DMS114 treated with DMSO at 0.1 percent for 48 hours (cell line): Measurements from ENCODE around the gene OFD1.
"Not testable (repeated sequence)": the region's sequence is repeated elsewhere in the genome, so short reads cannot be mapped to it uniquely, and the experiment has no call there.

Source experiments
- DNase-seq: peaks from one replicate; lab custom pipeline; 2025; ENCODE audit not compliant: unreplicated experiment; lab: John Stamatoyannopoulos, UW

Gene OFD1

DNA sequence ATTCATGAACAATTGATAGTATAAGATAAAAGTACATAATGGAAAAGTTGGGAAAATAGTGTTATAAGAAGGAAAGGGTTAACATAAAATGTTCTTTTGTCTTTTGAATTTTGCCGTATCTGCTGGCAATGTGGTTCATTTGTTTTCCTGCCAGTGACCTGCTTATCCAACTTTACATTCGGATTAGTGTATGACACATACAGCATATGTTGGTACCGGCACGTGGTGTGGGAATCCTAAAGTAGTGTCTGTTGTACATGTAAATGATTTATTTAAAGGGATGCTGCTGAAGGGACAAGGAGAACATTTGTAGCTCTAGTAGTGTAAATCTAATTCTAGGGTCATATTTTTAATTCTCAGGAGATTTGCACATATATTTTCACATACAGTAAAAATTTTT, 34.2 kb upstream of the OFD1 start:
- DNase-seq = no peak

DNA sequence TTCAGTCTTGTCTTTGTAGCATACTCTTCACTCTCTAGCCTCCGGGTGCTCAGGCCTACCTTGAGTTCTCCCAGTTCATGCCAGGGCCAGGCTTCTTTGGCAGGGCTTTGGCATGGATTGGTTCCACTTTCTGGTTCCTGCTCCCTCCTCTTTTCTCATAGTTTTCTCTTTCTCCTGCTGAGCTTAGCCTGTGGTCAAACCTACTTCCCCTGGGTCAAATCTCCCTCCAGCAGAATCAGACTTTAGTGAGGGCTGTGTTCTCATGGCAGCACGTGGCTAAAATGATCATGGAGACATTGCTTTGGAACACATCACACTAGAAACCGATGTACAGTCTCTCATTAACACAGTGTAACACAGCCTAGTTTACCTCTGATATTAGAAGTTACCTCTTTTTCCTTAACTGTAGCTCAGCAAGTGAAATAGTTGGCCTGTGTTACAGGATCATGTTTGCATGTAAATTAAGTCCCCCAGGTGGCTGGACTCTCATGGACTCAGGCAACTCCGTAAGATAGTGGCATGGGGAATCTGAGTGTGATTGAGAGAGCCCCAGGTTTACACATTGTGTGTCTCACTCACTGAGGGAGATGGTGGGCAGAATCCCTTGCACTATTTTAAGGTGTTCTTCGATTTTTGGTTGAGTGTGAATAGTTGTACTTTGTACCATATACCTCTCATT, 32.3 kb upstream of the OFD1 start:
- no peak for DNase-seq

DNA sequence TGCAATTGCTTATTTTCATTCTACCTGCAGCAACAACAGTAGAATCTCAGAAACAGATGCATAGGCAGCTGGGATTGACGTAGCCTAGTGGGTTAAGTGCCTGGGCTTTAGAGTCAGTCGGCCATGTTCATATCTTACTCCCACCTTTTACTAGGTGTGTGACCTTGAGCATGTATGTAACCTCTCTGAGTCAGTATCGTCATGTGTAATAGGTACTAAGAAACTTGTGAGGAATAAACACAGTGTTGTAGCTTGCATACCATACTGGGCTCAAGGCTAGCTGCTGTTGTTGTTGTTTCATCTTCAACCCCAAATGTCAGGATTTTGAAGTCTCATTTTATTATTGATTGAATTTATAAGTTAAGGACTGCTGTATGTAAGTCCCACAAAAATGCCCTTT, 31.4 kb upstream of the OFD1 start:
- no peak for DNase-seq

DNA sequence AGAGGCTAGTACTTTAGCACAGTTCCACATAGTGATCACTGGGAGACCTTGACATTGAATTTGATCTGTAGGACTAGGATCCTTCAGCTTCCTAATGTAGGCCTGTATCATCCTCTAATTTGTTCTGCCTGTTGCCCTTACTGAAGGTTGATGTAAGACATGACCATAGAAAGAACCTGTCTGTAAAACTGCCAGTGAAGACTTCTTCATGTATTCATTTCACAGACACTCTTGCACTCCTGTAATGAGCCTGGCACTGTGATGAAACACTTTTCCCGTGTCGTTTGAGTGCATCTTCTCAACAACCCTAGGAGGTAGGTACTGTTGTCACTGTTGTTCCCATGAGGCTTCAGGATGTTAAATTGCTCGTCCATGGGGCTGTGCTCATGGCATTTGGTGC, 31.0 kb upstream of the OFD1 start:
- DNase-seq = no peak

DNA sequence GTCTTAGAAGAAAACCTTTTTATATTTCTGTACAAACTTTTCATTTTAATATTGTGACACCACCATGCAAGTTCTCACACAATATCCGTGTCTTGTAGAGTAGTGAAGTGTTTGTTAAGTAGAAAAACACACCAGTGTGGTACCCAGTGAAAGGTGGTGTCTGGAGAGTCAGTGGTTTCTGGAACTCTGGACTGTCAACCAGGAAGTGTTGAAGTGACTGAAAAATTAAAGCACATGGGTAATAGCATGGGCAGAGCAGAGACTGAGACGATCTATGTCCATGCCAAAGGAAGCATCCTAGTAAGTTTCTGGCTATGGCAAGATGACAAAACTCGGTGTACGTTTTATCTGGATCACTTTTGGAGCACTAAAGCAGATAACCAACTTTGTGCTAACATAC, 23.4 kb upstream of the OFD1 start:
- DNase-seq = no peak

DNA sequence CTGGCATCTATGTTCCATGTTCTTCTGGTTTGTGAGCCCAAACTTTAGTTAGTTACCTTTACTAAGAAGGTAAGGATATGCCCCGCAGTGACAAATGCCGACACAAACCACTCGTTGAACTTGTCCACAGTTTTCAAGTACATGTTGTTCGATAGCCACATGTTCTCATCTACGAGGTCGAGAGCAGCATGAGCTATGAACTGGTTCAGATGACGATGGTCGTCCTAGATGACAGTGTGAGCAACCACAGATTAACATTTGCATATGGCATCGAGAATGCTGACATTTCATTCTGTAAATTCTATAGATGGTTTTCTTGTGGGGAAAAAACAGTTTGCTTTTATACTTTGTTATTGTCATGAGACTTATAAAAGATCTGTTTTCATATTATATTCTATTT, 18.1 kb upstream of the OFD1 start:
- no peak for DNase-seq

DNA sequence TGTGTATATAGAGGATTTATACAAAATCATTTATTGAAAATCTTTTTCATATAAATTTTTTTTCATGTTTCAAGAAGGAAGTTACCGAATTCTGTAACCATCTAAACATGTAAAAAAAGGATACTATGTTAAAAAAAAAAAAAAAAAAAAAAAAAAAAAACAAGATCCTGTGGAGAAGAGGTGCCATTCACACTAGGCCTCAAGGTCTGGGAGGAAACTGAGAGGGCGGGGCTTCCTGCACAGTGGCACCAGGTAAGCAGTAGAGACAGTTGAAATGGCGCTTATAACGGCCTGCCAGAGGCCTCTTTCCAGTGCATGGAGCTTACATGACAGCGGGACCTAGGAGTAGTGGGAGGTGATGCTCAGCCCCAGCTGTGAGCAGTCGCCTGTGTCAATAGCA, 17.6 kb upstream of the OFD1 start:
- no peak for DNase-seq

DNA sequence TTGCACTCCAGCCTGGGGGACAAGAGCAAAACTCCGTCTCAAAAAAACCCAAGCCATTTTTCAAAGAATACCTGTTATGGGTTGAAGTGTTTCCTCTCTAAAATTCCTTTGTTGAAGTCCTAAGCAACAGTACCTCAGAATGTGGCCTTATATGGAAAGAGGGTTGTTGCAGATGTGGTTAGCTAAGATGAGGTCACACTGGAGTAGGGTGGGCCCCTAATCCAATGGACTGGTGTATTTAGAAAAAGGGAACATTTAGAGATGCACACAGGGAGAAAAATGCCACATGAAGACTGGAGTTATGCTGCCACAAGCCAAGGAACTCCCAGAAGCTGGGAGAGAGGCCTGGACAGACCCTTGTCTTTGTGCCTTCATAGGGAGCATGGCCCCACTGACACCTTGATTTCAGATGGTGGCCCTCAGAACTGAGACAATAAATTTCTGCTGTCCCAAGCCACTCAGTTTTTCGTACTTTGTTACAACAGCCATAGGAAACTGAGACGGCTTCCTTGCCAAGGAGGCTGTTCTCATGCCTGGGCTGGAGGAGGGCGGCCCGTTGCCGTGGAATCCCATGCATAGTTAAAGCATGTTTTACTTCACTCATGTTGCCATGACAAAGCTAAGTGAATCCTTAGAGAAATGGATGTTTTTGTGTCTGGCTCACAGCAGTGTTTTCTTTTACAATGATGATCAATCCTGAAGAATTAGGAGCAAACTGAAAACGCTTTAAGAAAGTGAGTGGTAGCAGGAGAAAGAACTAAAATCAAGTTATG, 16.7 kb upstream of the OFD1 start:
- DNase-seq = no peak

DNA sequence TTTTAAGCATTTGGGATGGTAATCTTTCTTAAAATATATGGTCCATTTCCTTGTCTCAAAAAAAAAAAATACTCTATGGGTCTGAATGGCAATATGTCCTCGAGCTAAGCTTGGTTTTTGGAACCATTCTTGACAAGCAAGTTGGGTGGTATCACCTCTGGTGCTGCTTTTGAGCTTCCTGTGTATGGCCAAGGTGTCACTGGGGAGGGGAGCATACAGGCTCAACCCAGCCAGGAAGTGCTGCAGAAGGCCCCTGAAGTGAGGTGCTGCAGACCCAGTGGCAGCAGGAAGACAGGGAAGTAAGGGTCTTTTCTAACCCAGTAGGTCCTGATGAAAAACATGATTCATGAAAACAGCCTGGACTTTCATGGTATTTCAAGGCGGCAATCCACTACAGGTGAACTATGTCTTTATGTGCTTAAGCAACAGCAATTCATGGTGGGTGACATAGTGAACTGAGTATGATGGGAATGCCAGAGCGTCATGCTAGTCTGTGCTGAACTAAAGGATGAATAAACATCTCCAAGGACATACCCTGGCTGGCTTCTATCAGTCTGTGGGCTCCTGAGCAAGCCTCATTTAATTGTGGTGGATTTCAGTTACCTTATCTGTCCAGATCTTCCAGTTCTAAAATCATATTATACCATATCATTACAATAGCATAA, 15.2 kb upstream of the OFD1 start:
- DNase-seq = no peak

DNA sequence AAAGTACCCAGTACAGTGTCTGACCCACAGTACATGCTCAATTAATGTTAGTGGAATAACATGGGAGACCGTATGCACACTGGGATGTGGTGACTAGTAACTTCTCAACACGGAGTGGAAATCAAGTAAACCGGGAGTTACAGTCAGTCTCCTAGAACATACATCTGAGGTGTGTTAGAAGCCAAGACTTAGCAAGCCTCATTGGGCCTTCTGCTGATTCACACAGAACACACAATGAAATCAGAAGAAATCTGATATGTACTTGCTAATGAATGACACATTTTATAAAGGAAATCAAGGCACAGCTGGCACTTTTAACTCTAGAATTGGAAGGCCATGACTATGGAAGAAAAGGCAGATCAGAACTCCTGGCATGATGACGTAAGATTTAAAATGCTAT, 13.2 kb upstream of the OFD1 start:
- no peak for DNase-seq

DNA sequence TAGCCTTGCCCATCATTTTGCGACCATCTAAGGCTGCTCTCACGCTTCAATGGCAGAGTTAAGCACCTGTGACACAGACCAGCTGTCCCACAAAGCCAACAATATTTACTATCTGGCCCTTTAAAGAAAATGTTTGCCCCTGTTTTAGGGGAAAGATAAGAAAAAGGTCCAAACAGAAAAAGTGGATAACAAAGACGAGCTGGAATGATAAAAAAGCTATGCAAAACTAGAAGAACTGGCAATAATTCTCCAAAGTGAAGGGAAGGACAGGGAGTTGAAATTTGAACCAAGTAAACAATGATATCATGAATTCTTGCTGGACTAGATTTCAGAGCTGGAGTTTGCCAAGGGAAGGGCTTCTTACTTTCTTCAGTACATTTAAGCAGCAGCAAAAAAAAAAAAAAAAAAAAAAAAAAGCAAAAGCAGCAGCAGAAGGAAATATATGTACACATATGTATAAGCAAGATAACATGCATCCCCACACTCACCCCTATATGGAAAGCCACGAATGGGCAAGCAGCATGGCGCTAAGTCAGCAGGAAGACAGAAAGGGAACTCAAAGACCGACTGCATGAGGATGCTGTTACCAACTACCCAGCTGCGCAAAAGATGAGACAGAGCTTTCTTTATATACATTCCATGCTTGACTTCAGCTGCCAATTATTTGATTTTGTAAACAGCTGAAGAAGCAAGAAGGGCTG, 12.6 kb upstream of the OFD1 start:
- DNase-seq = no peak

DNA sequence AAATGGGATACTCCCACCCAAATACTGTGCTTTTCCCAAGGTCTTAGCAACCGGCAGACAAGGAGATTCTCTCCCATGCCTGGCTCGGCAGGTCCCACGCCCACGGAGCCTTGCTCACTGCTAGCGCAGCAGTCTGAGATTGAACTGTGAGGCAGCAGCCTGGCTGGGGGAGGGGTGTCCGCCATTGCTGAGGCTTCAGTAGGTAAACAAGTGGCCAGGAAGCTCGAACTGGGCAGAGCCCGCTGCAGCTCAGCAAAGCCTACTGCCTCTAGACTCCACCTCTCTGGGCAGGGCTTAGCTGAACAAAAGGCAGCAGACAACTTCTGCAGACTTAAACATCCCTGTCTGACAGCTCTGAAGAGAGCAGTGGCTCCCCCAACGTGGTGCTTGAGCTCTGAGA, 9.7 kb upstream of the OFD1 start:
- not testable (repeated sequence) for DNase-seq

DNA sequence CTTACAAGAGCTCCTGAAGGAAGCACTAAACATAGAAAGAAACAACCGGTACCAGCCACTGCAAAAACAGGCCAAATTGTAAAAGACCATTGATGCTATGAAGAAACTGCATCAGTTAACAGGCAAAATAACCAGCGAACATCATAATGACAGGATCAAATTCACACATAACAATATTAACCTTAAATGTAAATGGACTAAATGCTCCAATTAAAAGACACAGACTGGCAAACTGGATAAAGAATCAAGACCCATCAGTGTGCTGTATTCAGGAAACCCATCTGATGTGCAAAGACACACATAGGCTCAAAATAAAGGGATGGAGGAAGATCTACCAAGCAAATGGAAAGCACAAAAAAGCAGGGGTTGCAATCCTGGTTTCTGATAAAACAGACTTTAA, 8.0 kb upstream of the OFD1 start:
- DNase-seq = not testable (repeated sequence)

DNA sequence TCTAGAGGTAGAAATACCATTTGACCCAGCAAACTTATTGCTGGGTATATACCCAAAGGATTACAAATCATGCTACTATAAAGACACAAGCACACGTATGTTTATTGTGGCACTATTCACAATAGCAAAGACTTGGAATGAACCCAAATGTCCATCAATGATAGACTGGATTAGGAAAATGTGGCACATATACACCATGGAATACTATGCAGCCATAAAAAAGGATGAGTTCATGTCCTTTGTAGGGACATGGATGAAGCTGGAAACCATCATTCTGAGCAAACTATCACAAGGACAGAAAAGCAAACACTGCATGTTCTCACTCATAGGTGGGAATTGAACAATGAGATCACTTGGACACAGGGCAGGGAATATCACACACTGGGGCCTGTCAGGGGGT, 4.0 kb upstream of the OFD1 start:
- not testable (repeated sequence) for DNase-seq

DNA sequence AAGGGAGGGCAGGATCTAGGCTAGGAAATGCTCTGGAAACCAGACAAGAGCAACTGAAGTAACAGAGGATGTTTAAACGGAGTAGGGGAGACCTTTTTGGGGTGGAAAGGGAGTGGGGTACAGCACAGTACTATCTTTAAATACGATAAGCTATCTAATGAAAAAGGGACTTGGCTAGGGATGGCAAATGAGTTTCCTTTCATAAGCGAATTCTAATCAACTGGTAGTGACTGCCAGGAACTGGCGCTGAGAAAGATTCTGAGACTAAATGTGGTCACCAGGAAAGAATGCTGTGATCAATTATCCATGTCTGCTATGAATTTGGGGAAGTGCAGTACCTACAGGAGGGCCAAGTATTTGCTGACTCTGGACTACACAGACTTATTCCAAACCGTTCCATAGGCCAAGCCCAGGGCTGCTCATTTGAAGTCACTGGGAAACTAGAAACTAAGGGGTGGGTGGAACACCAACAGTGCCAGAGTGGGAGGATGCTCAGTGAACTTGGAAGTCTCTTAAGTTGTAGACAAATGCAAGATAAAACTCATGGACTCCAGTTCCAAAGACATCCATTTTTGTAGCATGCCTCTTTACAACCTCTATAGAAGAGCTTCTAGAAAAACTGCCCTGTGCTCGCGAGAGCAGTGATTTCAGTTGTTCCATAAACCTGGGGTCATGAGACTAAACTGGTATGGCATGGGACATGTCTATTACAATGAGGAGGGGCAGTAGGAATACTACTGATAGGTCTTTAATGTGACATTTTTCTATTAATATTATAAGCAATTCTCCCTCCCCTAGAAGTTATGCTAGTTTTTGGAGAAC, 2.1 kb upstream of the OFD1 start:
- DNase-seq = no peak

DNA sequence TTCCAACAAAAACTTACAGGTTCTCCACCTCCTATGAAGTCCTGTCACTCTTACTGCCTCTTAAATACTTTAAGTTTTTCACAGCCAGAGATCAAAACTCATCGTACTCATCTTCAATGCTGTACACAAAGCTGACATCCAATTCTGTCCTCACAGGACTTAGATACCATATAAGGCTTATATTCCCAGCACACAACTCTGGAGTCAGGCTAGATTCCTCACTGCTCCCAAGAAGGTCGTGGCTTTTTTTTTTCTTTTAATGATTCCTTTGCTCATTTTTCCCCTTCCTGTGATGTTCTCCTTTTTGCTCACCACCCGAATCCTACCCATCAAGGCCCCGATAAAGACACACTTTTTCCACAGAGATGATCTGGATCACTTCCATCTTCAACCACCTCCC, 1.0 kb upstream of the OFD1 start:
- DNase-seq = no peak

DNA sequence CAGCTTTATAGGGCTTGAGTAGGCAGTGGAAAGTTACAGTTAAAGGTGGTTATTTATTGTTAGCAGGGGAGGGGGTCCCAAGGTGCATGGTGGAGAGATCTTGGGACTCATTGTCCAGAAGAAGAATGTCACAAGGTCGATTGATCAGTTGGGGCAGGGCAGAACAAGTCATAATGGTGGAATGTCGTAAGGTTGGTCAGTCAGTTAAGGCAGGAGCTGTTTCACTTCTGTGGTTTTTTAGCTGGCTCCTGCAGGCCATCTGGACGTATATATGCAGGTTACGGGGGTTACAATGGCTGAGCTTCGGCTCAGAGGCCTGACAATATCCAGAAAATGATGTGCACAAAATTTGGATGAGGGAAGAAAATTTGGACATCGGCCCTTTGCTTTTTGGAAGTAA, 7.1 kb downstream of the OFD1 start:
- no peak for DNase-seq

DNA sequence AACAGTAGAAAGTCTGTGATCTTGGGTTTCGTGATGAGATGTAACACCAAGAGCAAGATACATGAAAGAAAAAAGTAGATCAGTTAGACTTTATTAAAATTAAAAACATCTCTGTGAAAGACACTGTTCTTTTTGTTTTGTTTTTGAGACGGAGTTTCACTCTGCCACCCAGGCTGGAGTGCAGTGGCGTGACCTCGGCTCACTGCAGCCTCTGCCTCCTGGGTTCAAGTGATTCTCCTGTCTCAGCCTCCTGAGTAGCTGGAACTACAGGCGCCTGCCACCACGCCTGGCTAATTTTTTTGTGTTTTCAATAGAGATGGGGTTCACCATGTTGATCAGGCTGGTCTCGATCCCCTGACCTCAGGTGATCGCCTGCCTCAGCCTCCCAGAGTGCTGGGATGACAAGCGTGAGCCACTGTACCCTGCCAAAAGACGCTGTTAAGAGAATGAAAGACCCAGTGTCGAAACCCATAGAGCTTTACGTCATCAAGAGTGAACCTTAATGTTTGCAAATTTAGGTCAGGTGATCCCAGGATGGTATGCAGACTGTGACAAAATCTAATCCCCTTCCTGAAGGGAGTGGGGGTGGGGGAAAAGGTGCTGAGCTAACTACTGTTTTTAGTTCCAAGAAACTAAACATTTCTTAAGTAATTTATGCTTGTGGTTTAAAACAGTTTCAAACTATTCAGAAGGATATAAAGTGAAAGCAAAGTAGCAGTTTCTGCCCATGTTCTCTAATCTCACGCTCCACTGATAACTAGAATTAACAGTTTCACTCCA, 8.0 kb downstream of the OFD1 start:
- no peak for DNase-seq

DNA sequence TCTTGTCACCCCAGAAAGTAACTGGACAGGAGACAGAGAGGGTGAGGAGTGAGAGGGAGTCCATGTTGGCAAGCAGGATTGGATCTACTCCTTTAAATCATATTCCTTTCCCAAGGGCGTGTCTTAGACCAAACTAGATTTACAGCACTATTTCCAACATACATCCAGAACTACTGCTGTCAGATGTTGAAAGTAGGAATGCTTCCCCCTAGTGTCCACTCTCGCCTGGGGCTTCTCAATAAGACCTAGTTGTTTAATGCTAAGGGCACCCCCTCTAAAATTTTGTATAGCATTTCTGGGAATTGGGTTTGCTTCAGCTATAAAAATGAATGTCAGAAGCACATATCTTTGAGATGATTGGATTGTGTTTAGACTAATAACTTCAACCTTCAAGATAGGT, 13.3 kb downstream of the OFD1 start:
- peak; percentile 44 for DNase-seq

DNA sequence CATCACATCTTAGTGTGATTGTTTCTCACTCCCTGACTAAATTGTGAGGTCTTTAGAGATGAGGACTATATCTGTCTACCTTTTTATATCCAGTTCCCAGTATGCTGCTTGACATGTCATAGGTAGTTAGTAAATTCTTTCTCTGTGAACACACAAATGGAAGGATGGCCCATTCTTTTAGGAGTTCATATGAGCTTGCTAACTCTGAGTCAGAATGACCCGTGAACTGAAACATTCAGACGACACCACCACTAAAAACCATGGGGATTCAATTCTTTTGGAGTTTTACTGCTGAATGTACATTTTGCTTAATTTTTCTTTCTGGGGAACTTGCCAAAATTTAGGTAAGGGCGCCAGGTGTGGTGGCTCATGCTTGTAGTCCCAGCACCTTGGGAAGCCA, 13.9 kb downstream of the OFD1 start:
- DNase-seq = no peak
